ENCODE data around the gene DYNLT1.

DNA sequence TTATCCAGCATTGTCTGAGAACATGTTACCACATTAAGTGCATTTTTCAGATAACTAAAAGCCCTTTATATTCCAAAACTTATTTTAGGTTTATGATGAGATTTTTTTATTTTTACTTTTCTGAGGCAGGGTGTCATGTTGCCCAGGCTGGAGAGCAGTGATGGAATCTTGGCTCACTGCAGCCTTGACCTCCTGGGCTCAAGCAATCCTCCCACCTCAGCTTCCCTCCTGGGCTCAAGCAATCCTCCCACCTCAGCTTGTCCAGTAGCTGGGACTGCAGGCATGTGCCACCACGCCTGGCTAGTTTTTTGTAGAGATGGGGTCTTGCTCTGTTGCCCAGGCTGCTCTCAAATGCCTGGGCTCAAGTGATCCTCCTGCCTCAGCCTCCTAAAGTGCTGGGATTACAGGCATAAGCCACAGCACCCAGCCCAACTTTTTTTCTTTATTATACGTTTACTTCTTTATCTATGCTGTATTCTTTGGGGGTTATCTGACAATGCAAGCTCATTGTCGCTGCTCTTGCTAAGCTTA lies 6.2 kb downstream of the DYNLT1 start:
- TF ChIP-seq, protein P1, sequence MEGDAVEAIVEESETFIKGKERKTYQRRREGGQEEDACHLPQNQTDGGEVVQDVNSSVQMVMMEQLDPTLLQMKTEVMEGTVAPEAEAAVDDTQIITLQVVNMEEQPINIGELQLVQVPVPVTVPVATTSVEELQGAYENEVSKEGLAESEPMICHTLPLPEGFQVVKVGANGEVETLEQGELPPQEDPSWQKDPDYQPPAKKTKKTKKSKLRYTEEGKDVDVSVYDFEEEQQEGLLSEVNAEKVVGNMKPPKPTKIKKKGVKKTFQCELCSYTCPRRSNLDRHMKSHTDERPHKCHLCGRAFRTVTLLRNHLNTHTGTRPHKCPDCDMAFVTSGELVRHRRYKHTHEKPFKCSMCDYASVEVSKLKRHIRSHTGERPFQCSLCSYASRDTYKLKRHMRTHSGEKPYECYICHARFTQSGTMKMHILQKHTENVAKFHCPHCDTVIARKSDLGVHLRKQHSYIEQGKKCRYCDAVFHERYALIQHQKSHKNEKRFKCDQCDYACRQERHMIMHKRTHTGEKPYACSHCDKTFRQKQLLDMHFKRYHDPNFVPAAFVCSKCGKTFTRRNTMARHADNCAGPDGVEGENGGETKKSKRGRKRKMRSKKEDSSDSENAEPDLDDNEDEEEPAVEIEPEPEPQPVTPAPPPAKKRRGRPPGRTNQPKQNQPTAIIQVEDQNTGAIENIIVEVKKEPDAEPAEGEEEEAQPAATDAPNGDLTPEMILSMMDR (IDR thresholded peaks at IDR 0.05; ENCODE audit: insufficient read depth, low read length) = no peak
- no peak for TF ChIP-seq POLR2AphosphoS5 (IDR thresholded peaks at IDR 0.05; ENCODE audit: low read depth)
